Neuronal stem cell (in vitro differentiated cells): ENCODE data around the gene PCNX1.
"Not testable (repeated sequence)": the region's sequence is repeated elsewhere in the genome, so short reads cannot be mapped to it uniquely, and the experiment has no call there.

ENCODE experiments used
- DNase-seq: peaks from one replicate; pipeline ENCODE4 v3.0.0-alpha.2; 2013; ENCODE audit warnings: low spot score
- H2AFZ ChIP-seq: one replicate; pipeline ENCODE4 v1.6.1; 2013; ENCODE audit warnings: mild to moderate bottlenecking, low read length, inconsistent platforms
- H2AK5ac ChIP-seq: 2 replicates; pipeline ENCODE4 v1.6.1; 2013; ENCODE audit warnings: low read depth, mild to moderate bottlenecking, inconsistent platforms, low read length, moderate library complexity, mixed read lengths
- H2BK120ac ChIP-seq: 2 replicates; pipeline ENCODE4 v1.6.1; 2013; ENCODE audit warnings: low read depth, mild to moderate bottlenecking, inconsistent platforms, low read length, moderate library complexity, mixed read lengths
- H2BK12ac ChIP-seq: one replicate; pipeline ENCODE4 v1.6.1; 2013; ENCODE audit warnings: low read length, inconsistent platforms
- H2BK15ac ChIP-seq: 2 replicates; pipeline ENCODE4 v1.6.1; 2013; ENCODE audit warnings: mild to moderate bottlenecking, low read length, inconsistent platforms, mixed read lengths
- H2BK5ac ChIP-seq: one replicate; pipeline ENCODE4 v1.6.1; 2013; ENCODE audit warnings: inconsistent platforms, mild to moderate bottlenecking, low read length, moderate library complexity
- H3K14ac ChIP-seq: one replicate; pipeline ENCODE4 v1.6.1; 2013; ENCODE audit warnings: low read length, inconsistent platforms
- H3K18ac ChIP-seq: 2 replicates; pipeline ENCODE4 v1.6.1; 2013; ENCODE audit warnings: low read length, inconsistent platforms
- H3K23ac ChIP-seq: 2 replicates; pipeline ENCODE4 v1.6.1; 2013; ENCODE audit warnings: low read depth, mild to moderate bottlenecking, mixed read lengths, low read length, inconsistent platforms; ENCODE audit not compliant: poor library complexity
- H3K27ac ChIP-seq: replicated peaks from 3 replicates; pipeline ENCODE4 v1.5.1; 2013; ENCODE audit warnings: low read length, inconsistent platforms
- H3K27me3 ChIP-seq, 3 experiments: 2 replicates each; pipeline ENCODE4 v1.6.1; 2013; ENCODE audit warnings: low read length in 3 of 3, mild to moderate bottlenecking in 2 of 3, inconsistent platforms in 1 of 3, low read depth in 1 of 3, mixed read lengths in 1 of 3, moderate library complexity in 1 of 3; ENCODE audit not compliant: control insufficient read depth in 3 of 3, insufficient read depth in 3 of 3
- H3K36me3 ChIP-seq, 2 donors: replicated peaks in 1 of 2; 2 replicates each; pipeline ENCODE4 v1.6.1; 2013; ENCODE audit warnings: low read length in 2 of 2; ENCODE audit not compliant: control insufficient read depth in 2 of 2, insufficient read depth in 2 of 2
- H3K4ac ChIP-seq: 2 replicates; pipeline ENCODE4 v1.6.1; 2013; ENCODE audit warnings: inconsistent platforms, mild to moderate bottlenecking, low read length, moderate library complexity
- H3K4me1 ChIP-seq, 2 donors: 1 replicate in 1 of 2; 2 replicates in 1 of 2; pipeline ENCODE4 v1.6.1; 2013; ENCODE audit warnings: low read length in 2 of 2, low read depth in 1 of 2; ENCODE audit not compliant: control insufficient read depth in 2 of 2, insufficient read depth in 1 of 2
- H3K4me2 ChIP-seq: one replicate; pipeline ENCODE4 v1.6.1; 2013; ENCODE audit warnings: mild to moderate bottlenecking, low read length, inconsistent platforms; ENCODE audit not compliant: insufficient read depth, poor library complexity, severe bottlenecking
- H3K4me3 ChIP-seq, 2 donors: 2 replicates each; pipeline ENCODE4 v1.5.1; 2013; ENCODE audit warnings: low read length in 2 of 2, mild to moderate bottlenecking in 2 of 2, inconsistent platforms in 1 of 2, moderate library complexity in 1 of 2
- H3K79me1 ChIP-seq: one replicate; pipeline ENCODE4 v1.6.1; 2013; ENCODE audit warnings: low read depth, mild to moderate bottlenecking, inconsistent platforms, low read length, moderate library complexity
- H3K9ac ChIP-seq: one replicate; pipeline ENCODE4 v1.6.1; 2013; ENCODE audit warnings: mild to moderate bottlenecking, low read depth, low read length, inconsistent platforms; ENCODE audit not compliant: poor library complexity
- H3K9me3 ChIP-seq, 2 donors: replicated peaks in 1 of 2; 2 replicates each; pipeline versions ENCODE3 to v1.6.1; 2013; ENCODE audit warnings: low read length in 2 of 2, mild to moderate bottlenecking in 2 of 2, inconsistent platforms in 1 of 2, low read depth in 1 of 2, mixed read lengths in 1 of 2, moderate library complexity in 1 of 2; ENCODE audit not compliant: control insufficient read depth in 2 of 2, insufficient read depth in 1 of 2
- H4K8ac ChIP-seq: one replicate; pipeline ENCODE4 v1.6.1; 2013; ENCODE audit warnings: low read depth, mild to moderate bottlenecking, inconsistent platforms, low read length, moderate library complexity
- H4K91ac ChIP-seq: one replicate; pipeline ENCODE4 v1.6.1; 2013; ENCODE audit warnings: low read length, low read depth, mild to moderate bottlenecking, inconsistent platforms; ENCODE audit not compliant: poor library complexity
- WGBS, 2 donors: extraction: QIAGEN DNeasy Blood & Tissue Kit; methylation state at CpG; one replicate each; pipeline ENCODE4 v1.1.7; 2013; ENCODE audit warnings: missing lambda C conversion rate in 2 of 2, mixed read lengths in 1 of 2; ENCODE audit not compliant: insufficient read length in 2 of 2, insufficient replicate concordance in 1 of 2; ENCODE audit errors: extremely low coverage in 2 of 2; 5-methylcytosine and 5-hydroxymethylcytosine counted together

Gene PCNX1

GRCh38 chr14:71063351-71063750, 156.1 kb downstream of the PCNX1 start:
- Histone ChIP-seq H3K27me3 (no peaks in the 10 kb centered on the region), H3K4me1 (no peaks in the 10 kb centered on the region), H2BK5ac (no peak overlapping the region), H3K79me1 (no peaks in the 10 kb centered on the region), H3K9ac (no peak overlapping the region), H2AK5ac (no peak overlapping the region), H3K36me3 (peaks cover 16 to 76% of the 10 kb centered on the region in 2 donors), H2AFZ (no peak overlapping the region), H2BK120ac (no peak overlapping the region), H4K91ac (no peak overlapping the region), H3K23ac (no peak overlapping the region), H2BK15ac (no peak overlapping the region), H3K9me3 (peaks cover 0 to 14% of the 10 kb centered on the region in 2 donors), H3K4me3 (no peak overlapping the region), H4K8ac (no peak overlapping the region), H2BK12ac (no peak overlapping the region), H3K27ac (no peak overlapping the region), H3K4ac (no peak overlapping the region), H3K18ac (no peak overlapping the region), H3K14ac (no peak overlapping the region), H3K4me2 (no peak overlapping the region)
- DNase-seq: no peak
- no CpG with 5 or more reads among the region's 2 CpGs for WGBS, 2 donors

DNA sequence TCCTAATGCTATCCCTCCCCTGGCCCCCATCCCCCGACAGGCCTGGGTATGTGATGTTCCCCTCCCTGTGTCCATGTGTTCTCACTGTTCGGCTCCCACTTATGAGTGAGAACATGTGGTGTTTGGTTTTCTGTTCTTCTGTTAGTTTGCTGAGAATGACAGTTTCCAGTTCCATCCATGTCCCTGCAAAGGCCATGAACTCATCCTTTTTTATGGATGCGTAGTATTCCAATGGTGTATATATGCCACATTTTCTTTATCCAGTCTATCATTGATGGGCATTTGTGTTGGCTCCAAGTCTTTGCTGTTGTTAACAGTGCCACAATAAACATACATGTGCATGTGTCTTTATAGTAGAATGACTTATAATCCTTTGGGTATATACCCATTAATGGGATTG, 157.5 kb downstream of the PCNX1 start:
- not testable (repeated sequence) for H2BK15ac ChIP-seq, H2AK5ac ChIP-seq, H3K4ac ChIP-seq, H3K27me3 ChIP-seq, H3K27ac ChIP-seq, H4K8ac ChIP-seq, H2BK120ac ChIP-seq, H2AFZ ChIP-seq, H3K79me1 ChIP-seq, H3K23ac ChIP-seq, H3K4me2 ChIP-seq, DNase-seq, H2BK5ac ChIP-seq, H4K91ac ChIP-seq, H3K9ac ChIP-seq, H2BK12ac ChIP-seq, H3K14ac ChIP-seq, H3K4me3 ChIP-seq, H3K4me1 ChIP-seq, H3K18ac ChIP-seq
- peaks cover 0 to 14% of the 10 kb centered on the region in 2 donors for H3K9me3 ChIP-seq
- H3K36me3 ChIP-seq: peaks cover 17 to 76% of the 10 kb centered on the region in 2 donors
- WGBS, 2 donors: no CpG with 5 or more reads among the region's 3 CpGs

GRCh38 chr14:71070169-71070568, 162.9 kb downstream of the PCNX1 start:
- no peak for DNase-seq
- H2AK5ac ChIP-seq: no peak overlapping the region
- no CpG with 5 or more reads among the region's 1 CpG for WGBS, 2 donors
- no peak overlapping the region for H4K8ac ChIP-seq
- H2AFZ ChIP-seq: no peak overlapping the region
- no peak overlapping the region for H3K9ac ChIP-seq
- no peak overlapping the region for H3K18ac ChIP-seq
- no peak overlapping the region for H4K91ac ChIP-seq
- no peak overlapping the region for H3K4me2 ChIP-seq
- H3K27ac ChIP-seq: no peak overlapping the region
- H2BK15ac ChIP-seq: no peak overlapping the region
- peaks cover 13 to 77% of the 10 kb centered on the region in 2 donors for H3K36me3 ChIP-seq
- no peak overlapping the region for H3K14ac ChIP-seq
- no peak overlapping the region for H2BK5ac ChIP-seq
- no peak overlapping the region for H2BK12ac ChIP-seq
- H3K4ac ChIP-seq: no peak overlapping the region
- H3K23ac ChIP-seq: no peak overlapping the region
- no peaks in the 10 kb centered on the region for H3K4me1 ChIP-seq
- H3K4me3 ChIP-seq: no peak overlapping the region
- H3K27me3 ChIP-seq: no peaks in the 10 kb centered on the region
- no peak overlapping the region for H2BK120ac ChIP-seq
- H3K9me3 ChIP-seq: peaks cover 2 to 9% of the 10 kb centered on the region in 2 donors
- H3K79me1 ChIP-seq: no peaks in the 10 kb centered on the region

- peaks cover 13 to 82% of the 10 kb centered on the region in 2 donors for H3K36me3 ChIP-seq
- no peak overlapping the region for H4K8ac ChIP-seq
- WGBS, 2 donors: no CpG with 5 or more reads among the region's 1 CpG
- H2AFZ ChIP-seq: no peak overlapping the region
- H3K4ac ChIP-seq: no peak overlapping the region
- H3K23ac ChIP-seq: no peak overlapping the region
- H3K18ac ChIP-seq: no peak overlapping the region
- no peak overlapping the region for H3K4me3 ChIP-seq
- no peak overlapping the region for H2AK5ac ChIP-seq
- H3K79me1 ChIP-seq: no peaks in the 10 kb centered on the region
- H3K27ac ChIP-seq: no peak overlapping the region
- H3K4me1 ChIP-seq: no peaks in the 10 kb centered on the region
- H4K91ac ChIP-seq: no peak overlapping the region
- no peak overlapping the region for H2BK120ac ChIP-seq
- no peaks in the 10 kb centered on the region for H3K27me3 ChIP-seq
- H3K9me3 ChIP-seq: peaks cover 2 to 5% of the 10 kb centered on the region in 2 donors
- no peak overlapping the region for H2BK5ac ChIP-seq
- DNase-seq: no peak
- no peak overlapping the region for H3K9ac ChIP-seq
- H2BK15ac ChIP-seq: no peak overlapping the region
- no peak overlapping the region for H3K14ac ChIP-seq
- H3K4me2 ChIP-seq: no peak overlapping the region
- no peak overlapping the region for H2BK12ac ChIP-seq
Measured at GRCh38 chr14:71071042-71071441, 163.8 kb downstream of the PCNX1 start.
